Measurements from ENCODE around the gene MILR1.

MILR1 gene

GRCh38 chr17:64502809-64503208, 53.9 kb downstream of the MILR1 start:
- Histone ChIP-seq H3K4me1 (ENCODE audit: insufficient read depth, low read length) (peaks cover 76% of the 10 kb centered on the region), H3K27ac (ENCODE audit: low read length) (no peak overlapping the region; the same call in 1 of the 2 replicates), H3K4me2 (ENCODE audit: insufficient read depth, low read length) (peak overlapping the region; percentile 77), H3K36me3 (ENCODE audit: insufficient read depth, low read length) (peaks cover 76% of the 10 kb centered on the region), H3K4me3 (ENCODE audit: low read depth in 1 of 2, low read length in 2 of 2) (peak overlapping the region in 1 of 2 experiments; percentile 82; a peak in 2 of 4 replicates), H4K20me1 (ENCODE audit: insufficient read depth, low read length) (peaks cover 81% of the 10 kb centered on the region), H3K79me2 (ENCODE audit: insufficient read depth, low read length) (peaks cover 82% of the 10 kb centered on the region), H3K9ac (ENCODE audit: low read depth, low read length) (peak overlapping the region; percentile 100), H3K9me3 (ENCODE audit: insufficient read depth, low read length, severe bottlenecking) (no peaks in the 10 kb centered on the region), H3K27me3 (ENCODE audit: insufficient read depth, low read length, poor library complexity) (no peaks in the 10 kb centered on the region), H2AFZ (ENCODE audit: low read depth, low read length) (no peak overlapping the region)
- ATAC-seq (ENCODE audit: insufficient read depth, low read depth) = no peak
- TF ChIP-seq CTCF (IDR thresholded peaks at IDR 0.05; ENCODE audit: borderline replicate concordance, extremely low read depth, low read length, poor library complexity, severe bottlenecking) (no peak), EZH2 (IDR thresholded peaks at IDR 0.05; ENCODE audit: borderline replicate concordance, low read depth, low read length, severe bottlenecking) (no peak)
- no peak for DNase-seq

GRCh38 chr17:64503341-64503740, 54.4 kb downstream of the MILR1 start:
- H3K27ac ChIP-seq (ENCODE audit: low read length) = peak overlapping the region; percentile 30; the same call in 1 of the 2 replicates
- no peak overlapping the region for H2AFZ ChIP-seq (ENCODE audit: low read depth, low read length)
- peak overlapping the region; percentile 100 for H3K9ac ChIP-seq (ENCODE audit: low read depth, low read length)
- DNase-seq = no peak
- no peak for ATAC-seq (ENCODE audit: insufficient read depth, low read depth)
- H3K79me2 ChIP-seq (ENCODE audit: insufficient read depth, low read length) = peaks cover 87% of the 10 kb centered on the region
- TF ChIP-seq CTCF (IDR thresholded peaks at IDR 0.05; ENCODE audit: borderline replicate concordance, extremely low read depth, low read length, poor library complexity, severe bottlenecking) (no peak), EZH2 (IDR thresholded peaks at IDR 0.05; ENCODE audit: borderline replicate concordance, low read depth, low read length, severe bottlenecking) (no peak)
- H3K9me3 ChIP-seq (ENCODE audit: insufficient read depth, low read length, severe bottlenecking) = no peaks in the 10 kb centered on the region
- H3K4me2 ChIP-seq (ENCODE audit: insufficient read depth, low read length) = peak overlapping the region; percentile 77
- peaks cover 75% of the 10 kb centered on the region for H3K36me3 ChIP-seq (ENCODE audit: insufficient read depth, low read length)
- peak overlapping the region in 1 of 2 experiments; percentile 82; a peak in 2 of 4 replicates for H3K4me3 ChIP-seq (ENCODE audit: low read depth in 1 of 2, low read length in 2 of 2)
- H4K20me1 ChIP-seq (ENCODE audit: insufficient read depth, low read length) = peaks cover 83% of the 10 kb centered on the region
- no peaks in the 10 kb centered on the region for H3K27me3 ChIP-seq (ENCODE audit: insufficient read depth, low read length, poor library complexity)
- peaks cover 76% of the 10 kb centered on the region for H3K4me1 ChIP-seq (ENCODE audit: insufficient read depth, low read length)

GRCh38 chr17:64503821-64504768, 55.2 kb downstream of the MILR1 start:
- H3K79me2 ChIP-seq (ENCODE audit: insufficient read depth, low read length) = peaks cover 90% of the 10 kb centered on the region

More at GRCh38 chr17:64503821-64504768, 55.2 kb downstream of the MILR1 start:
- peaks cover 74% of the 10 kb centered on the region for H3K36me3 ChIP-seq (ENCODE audit: insufficient read depth, low read length)
- H3K4me3 ChIP-seq (ENCODE audit: low read depth in 1 of 2, low read length in 2 of 2) = peak overlapping the region; percentile 82 to 97
- no peak overlapping the region for H2AFZ ChIP-seq (ENCODE audit: low read depth, low read length)
- TF ChIP-seq CTCF (IDR thresholded peaks at IDR 0.05; ENCODE audit: borderline replicate concordance, extremely low read depth, low read length, poor library complexity, severe bottlenecking) = no peak
- H3K4me1 ChIP-seq (ENCODE audit: insufficient read depth, low read length) = peaks cover 75% of the 10 kb centered on the region
- DNase-seq = no peak
- no peak for ATAC-seq (ENCODE audit: insufficient read depth, low read depth)
- H4K20me1 ChIP-seq (ENCODE audit: insufficient read depth, low read length) = peaks cover 81% of the 10 kb centered on the region
- H3K9me3 ChIP-seq (ENCODE audit: insufficient read depth, low read length, severe bottlenecking) = no peaks in the 10 kb centered on the region
- H3K4me2 ChIP-seq (ENCODE audit: insufficient read depth, low read length) = peak overlapping the region; percentile 77
- peak overlapping the region; percentile 100 for H3K27ac ChIP-seq (ENCODE audit: low read length)
- H3K9ac ChIP-seq (ENCODE audit: low read depth, low read length) = peak overlapping the region; percentile 100
- H3K27me3 ChIP-seq (ENCODE audit: insufficient read depth, low read length, poor library complexity) = no peaks in the 10 kb centered on the region
